GM21367 (cell line): ENCODE results near the gene TLE2.
"Not testable (repeated sequence)": the region's sequence is repeated elsewhere in the genome, so short reads cannot be mapped to it uniquely, and the experiment has no call there.

Source experiments
- ATAC-seq: cut with Tn5 transposase; IDR thresholded peaks from one replicate; pipeline ENCODE4 v1.9.1; 2021; ENCODE audit not compliant: unreplicated experiment

Gene TLE2

DNA sequence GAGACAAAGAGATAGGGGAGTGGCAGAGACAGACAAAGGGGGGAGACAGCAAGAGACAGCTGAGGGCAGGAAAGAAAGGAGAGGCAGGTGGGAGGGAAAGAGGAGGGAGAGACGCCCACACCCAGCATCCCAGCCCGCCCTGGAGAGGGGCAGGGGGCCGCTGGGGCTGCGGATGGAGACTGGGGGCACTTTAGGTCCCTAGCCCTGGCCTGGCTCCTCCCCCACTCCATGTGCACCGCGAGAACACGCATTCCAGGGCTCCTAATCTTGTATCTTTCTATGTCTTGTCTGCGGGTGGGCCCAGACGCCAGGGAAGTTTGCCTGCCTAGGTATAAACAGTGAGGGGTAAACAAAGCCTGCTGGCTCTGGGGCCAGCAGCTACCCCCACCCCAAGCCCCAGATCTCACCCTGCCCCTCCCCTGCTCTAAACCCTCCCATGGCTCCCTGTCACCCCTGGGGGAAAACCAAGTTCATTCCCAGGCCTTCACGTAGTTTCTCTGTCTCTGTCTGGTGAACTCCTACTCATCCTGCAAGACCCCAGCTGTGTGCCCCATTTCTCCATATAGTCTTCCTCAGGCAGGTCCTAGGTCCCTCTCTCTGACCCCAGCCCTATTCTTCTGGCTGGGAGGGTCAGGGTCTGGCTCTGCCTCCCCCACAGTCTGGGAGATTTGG, 27.5 kb upstream of the TLE2 start:
- no peak for ATAC-seq

DNA sequence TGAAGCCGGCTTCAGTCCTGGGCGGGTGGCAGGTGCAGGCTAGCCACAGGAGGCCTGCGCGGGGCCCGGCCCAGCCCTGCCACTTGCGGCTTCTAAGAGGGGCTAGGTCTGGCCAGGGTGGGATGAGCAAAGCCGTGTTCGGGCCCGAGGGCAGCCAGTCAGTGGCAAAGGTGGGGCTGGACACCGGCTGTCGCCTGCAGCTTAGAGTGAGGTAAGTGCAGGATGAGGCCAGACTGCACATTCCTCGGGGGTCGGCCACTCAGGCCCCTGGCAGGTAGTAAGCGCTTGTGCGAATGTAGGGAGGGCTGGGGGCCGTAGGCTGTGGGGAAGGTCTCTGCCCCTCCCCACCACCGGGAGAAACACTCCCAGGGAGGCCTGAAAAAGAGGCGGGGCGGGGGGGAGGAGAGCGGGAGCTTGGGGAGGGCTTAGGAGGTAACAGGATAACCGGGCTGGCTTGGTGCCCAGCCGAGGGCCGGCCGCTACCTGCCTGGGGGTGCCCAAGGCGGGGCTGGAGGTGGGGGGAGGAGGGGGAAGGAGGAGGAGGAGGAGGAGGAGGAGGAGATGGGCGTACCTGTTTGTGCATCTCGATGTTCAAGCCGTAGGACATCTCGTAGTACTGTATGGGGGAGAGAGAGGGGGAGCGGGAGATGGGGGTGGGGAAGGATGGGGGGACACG, 26.8 kb upstream of the TLE2 start:
- no peak for ATAC-seq

DNA sequence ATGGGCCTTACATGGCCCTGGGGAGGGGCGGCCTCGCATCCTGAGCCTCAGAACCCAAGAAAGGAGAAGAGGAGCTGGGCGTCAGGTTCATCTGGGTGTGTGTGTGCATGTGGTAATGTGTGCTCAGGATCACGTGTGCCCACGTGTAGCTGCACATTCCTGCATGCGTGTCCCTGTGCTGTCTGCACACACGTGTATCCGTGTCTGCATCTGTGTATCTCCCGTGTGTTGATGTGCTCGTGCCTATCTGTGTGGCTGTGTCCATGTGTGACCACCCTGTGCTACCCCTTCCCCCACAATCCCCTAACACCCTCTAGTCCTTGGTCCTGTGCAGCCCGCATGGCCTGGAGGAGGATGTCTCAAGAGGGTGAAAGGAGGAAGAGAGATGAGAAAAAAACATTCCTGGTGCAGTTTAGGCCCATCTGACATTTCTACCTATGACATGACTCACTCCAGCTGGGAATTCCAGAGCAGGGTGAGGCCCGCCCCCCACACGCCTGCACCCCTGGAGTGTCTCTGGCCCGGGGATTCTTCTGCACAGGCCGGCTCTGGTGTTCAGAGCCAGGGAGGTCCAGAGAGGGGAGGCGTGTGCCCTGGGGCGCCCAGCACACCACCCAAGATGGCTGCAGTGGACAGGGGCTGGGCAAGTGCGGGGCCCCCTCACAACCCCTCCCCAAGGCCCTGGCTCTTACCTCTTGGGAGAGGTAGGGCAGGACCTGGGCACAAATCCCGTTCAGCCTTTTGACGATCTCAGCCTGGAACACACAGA, 26.1 kb upstream of the TLE2 start:
- no peak for ATAC-seq

DNA sequence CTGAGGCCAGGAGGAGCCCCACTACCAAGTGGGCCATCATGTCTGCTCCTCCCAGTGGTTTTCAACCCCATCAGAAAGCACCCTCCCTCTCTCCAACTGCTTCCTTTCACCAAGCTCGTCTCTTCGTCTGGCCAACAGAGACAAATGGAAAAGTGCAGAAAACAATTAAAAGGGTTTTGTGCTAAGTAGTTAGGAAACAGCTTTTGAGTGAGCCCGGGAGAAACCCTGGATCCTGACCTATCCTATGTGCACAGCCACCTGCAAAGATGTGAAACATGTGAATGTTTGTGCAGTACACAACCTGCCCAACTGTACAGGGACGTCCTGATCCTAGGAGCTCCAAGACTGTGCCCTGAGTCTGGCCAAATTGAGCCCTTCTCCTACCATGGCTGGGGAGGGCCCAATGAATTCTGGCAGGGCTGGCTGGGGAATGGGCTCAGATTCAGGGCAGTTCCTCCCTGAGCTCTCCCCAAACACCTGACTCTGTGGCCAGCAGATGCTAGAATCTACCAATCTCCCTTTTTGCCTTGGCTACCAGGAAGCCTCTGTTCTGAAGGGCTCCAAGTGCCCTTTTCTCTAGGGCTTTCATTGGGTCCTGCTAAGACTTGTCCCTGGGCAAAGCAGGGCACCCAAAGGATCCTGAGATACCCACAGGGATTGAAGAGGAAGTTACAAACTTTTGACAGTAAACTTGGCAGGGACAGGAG, 25.3 kb upstream of the TLE2 start:
- ATAC-seq: no peak

DNA sequence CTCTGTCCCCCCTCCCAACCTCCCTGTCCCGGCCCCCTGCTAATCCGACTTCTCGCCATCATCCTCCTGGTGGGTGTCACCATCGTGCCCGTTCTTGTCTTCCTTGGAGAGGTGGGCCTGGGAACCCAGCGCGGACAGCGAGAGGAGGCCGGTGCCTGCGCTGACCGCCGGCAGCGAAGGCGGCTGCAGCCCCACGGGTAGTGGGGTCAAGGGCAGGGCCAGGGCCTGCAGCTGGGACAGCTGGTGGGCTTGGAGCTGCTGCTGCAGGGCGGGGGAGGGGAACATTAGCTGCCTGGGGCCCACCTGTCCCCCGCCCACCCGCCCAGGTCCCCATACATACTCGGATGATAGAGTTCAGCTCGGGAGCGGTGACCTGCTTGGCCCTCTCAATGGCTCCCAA, 24.7 kb upstream of the TLE2 start:
- no peak for ATAC-seq

DNA sequence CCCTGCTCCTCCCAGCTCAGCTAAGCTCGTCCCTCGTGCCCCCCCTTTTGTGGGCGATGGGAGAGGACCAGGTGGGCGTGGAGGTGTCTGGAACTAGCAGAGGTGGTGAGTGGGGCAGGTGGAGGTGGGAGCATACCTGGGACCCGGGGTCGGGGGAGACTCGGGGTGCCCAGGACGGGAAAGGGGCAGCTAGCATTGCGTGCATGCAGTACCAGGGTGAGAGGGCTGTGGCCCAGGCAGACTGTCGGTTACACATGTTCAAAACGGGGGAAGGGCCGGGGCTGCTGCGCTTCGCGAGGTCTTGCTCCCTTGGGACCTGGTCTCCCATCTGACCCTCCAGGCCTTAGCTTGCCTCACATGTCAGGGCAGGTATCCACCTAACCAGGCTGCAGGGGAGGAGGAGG, 24.1 kb upstream of the TLE2 start:
- ATAC-seq: no peak

DNA sequence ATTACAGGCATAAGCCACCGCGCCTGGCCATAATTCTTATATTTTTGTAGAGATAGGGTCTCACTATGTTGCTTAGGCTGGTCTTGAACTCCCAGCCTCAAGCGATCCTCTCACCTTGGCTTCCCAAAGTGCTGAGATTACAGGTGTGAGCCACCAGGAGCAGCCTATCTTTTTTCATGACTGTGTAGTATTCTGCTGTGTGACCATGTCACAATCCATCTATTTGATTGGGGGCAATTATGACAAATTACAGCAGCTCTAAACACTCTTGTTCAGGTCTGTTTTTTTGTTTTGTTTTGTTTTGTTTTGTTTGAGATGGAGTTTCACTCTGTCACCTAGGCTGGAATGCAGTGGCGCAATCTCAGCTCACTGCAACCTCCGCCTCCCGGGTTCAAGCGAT, 20.9 kb upstream of the TLE2 start:
- ATAC-seq: not testable (repeated sequence)

DNA sequence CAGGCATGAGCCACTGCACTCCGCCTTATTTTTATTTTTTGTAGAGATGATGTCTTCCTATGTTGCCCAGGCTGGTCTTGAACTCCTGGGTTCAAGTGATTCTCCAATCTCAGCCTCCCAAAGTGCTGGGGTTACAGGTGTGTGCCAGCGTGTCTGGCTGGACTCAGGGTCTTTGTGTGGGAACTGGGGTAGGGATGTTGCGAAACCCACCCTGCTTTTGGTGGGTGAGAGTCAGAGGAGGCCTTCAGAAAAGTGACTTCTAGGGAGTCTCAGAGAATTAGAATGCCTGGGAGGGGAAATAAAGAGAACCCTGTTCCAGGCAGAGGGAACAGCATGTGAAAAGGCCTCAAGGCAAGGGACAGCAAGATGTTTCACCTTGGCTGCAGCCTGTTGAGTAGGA, 20.0 kb upstream of the TLE2 start:
- no peak for ATAC-seq

DNA sequence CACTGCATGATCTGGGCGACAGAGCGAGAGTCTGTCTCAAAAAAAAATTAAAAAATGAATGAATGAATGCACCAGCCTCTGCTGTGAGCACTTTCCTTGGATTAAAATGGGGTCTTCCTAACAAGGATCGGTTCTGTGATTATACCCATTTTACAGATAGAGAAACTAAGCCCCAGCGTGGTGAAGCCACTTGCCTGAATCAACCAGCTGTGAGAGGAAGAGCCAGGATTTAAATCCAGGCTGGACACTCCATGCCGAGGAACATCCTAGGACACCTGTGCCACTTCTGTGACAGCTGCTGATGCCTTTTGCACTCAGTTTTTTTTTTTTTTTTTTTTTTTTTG, 19.1 kb upstream of the TLE2 start:
- no peak for ATAC-seq

DNA sequence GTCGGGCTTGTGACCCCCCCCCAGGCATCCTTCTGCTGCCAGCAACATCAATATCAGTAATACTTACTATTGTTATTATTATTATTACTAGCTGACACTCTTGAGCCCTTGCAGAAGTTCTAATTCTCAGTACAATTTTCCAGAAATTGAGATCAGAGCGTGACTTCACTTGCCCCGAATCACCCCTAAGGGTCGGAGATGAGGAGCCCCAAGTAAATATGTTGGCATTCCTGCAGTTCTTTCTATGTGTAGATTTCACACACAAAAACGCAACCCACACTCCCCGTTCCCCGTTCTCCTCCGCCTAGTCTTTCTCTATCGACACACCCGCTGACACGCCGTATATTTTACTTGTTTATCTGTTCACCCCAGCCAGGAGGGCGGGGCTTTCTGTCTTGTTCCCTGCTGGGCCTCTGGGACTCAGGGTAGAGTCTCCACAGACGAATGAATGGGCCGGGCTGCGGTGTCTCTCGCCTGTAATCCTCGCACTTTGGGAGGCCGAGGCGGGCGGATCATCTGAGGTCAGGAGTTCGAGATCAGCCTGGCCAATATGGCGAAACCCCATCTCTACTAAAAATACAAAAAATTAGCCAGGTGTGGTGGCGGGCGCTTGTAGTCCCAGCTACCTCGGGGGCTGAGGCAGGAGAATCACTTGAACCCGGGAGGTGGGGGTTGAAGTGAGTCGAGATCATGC, 18.6 kb upstream of the TLE2 start:
- no peak for ATAC-seq

DNA sequence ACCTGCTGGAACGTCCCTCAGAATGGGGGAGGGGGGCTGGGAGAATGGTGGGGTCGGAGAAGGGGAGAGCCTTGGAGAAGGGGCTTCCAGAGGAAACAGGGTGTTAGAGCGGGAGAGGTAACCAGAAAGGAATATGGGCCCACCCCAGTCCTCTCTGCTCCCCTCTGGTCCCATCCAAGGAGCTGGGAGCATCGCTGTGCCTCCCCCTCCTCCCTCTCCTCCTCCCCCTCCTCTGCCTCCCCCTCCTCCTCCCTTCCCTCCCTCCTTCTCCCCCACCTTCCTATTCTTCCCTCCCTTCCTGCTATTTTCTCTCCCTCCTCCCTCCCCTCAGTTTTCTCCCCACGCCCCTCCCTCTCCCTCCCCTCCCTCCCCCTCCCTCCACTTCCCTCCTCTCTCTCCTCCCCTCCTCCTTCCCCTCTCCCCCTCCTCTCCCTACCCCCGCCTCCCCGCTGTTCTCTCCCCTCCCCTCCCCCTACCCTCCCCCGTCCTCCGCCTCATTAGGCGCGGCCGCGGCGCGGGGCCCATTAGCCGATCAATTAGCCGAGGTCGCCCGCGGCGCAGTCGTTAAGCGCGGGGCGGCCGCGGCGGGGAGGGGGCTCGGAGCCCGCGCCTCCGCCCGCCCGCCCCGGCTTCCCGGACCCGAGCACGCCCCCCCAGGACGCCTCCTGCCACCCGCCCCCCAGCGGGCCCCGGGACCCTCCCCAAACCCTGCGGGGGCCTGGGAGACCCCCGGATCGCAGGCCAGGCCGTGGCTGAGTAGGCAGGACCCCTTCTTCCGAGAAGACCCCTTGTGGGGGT, 17.8 kb upstream of the TLE2 start:
- no peak for ATAC-seq

DNA sequence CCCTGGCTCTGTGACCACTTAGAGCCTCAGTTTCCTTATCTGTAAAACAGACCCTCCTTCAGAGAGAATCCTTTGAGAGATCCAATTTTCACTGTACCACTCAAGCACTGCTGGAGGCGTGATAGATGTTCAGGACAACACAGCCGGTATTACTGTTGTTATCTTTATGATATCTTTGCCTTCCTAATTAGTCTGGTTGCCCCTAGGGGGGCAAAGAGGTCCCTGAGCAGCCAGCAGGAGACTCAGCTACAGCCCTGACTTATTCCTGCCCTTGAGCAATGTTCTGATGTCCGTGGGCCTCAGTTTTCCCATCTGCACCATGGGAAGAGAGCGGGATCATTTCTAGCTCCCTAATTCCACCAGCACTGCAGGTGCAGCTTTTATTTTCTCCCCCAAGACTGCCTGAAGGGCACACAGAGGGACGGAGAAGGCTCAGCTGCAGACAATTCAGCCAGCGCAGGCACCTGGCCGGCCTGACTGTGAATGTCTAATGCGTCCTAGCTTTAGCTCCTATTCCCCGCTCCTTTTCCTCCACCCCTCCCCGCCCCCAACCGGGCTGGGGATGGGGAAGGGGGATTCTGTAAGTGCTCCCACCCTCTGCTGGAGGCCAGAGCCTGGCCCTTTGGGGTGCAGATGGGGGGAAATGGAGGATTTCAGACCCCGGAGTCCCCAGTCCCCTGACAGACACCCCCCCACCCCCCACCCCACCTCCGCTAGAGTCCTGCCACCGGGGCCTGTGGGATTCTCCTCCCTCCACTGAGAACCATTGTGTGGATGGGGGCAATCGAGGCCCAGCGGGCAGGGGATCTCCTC, 17.0 kb upstream of the TLE2 start:
- no peak for ATAC-seq

DNA sequence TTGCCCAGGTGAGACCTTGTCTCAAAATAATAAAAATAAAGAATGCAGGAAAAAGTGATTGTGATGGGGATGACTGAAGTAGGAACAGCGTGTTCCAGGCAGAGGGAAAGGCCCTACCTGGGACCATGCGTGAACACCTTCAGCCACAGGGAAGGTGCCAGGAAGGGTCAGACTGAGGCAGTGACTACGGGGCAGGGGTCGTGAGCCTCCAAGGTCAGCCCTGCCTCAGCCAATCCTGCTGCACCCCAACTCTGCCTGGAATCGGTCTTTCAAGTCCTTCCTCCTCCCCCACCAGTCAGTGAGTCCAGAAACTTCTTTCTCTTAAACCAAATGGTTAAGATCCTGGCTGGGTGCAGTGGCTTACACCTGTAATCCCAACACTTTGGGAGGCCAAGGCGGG, 16.1 kb upstream of the TLE2 start:
- no peak for ATAC-seq

DNA sequence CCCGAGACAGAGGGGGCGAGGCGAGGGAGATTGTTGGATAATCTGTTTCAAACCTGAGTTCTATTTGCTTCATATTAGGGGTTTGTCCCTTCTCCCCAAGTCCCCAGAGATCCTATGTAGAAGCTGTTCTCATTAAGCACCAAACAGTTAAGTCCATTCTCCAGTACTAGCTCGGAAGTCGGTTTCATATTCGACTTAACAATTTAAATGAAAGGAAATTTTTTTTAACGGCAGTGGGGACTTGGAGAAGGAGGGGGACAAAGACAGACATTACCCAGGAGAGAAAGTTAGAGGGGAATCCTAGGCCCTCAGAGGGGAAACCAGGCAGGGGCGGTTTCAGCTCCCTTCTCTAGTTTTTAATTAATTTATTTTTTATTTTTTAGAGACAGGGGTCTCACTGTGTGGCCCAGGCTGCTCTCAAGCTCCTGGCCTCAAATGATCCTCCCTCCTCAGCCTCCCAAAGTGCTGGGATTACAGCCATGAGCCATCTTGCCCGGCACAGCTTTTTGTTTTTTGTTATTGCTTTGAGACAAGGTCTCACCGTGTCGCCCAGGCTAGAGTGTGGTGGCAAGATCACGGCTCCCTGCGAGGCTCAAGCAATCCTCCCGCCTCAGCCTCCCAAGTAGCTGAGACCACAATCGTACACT, 13.7 kb upstream of the TLE2 start:
- no peak for ATAC-seq

DNA sequence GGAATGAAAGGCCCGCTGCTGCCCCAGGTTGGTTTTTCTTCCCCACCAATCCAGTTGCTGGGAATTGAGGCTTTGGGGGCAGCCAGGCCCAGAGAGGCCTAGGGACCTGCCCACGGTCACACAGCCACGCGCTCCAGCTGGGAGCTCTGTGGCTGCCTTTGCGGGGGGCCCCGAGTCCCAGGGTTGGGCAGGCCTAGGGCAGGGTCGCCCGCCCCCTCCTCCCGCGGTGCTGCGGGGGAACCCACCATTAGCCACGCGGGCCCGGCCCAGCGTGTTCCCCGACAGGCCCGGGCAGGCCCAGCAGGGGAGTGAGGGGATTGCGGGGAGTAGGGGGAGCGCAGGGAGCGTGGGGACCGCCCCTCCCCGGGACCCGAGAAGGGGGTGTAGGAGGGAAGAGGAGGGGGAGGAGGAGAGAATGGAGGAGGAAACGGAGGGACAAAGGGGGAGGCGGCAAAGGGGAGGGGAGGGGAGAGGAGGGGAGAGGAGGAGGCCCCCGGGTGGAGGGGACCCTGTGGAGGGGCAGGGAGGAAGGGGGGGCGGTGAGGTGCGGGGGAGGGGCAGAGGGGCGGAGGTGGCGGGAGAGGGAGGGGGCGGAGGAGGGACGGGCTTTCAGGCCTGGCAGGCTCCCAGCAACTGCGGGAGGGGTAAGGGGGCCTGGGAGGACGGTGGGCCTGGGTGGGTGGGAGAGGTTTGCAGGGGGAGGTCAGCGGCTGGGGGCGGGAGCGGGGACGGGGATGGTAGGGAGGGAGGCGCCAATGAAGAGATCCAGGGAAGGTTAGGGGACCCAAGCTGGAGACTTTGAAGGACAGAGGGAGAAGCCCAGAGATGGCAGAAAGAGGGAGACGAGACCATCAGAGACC, 12.9 kb upstream of the TLE2 start:
- no peak for ATAC-seq

DNA sequence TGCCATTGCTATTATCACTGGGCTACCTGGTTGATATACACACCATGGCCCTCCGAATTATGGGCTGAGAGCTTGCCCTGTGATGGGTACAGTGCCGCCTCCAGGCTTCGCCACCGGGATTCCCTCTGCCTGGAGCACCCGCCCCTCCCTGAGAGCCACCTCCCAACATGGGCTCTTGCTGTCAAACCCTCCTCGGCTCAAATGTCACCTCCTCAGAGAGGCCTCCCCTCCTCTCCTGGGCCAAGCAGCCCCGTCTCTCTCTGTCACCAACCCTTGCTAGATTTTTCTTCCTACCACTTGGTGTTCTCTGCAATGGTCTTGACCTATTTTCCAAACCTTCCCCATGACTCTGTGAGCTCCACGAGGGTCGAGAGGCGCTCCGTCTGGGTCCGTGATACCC, 12.2 kb upstream of the TLE2 start:
- ATAC-seq: no peak

DNA sequence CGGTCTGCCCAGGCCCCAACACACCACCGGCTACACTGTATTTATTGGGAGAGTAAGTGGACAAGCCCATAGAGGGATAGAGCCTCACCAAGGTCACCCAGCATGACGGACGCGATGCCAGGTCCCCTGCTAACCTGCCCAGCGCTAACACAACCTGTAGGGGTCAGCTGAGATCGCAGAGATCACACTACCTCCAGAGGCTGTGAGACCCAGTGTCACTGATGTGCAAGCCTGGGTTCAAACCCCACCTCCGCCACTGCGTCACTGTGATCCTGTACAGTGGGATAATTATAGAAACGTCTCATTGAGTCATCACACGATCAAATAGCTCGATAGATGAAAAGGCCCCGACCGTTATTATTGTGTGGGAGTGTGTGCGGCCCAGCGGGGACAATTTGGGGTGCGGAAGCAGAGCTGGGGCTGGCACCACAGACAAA, 10.6 kb upstream of the TLE2 start:
- ATAC-seq: no peak

DNA sequence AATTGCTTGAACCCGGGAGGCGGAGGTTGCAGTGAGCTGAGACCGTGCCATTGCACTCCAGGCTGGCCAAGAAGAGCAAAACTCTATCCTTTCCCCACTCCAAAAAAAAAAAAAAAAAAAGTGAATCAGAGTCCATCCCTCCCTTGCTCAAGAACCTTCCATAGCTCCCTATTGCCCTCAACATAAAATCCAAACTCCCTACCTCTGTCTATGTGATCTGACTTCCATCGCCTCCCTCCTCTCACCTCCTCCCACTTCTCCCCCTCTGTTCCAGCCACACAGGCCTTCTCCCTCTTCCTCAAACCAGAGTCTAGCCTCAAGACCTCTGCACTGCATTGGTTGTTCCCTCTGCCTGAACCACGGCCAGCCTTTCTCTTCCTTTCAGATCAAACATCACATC, 10.0 kb upstream of the TLE2 start:
- no peak for ATAC-seq
